SK-N-SH treated with all-trans-retinoic acid at 6 μM for 48 hours (cell line): ENCODE measurements around the gene ROBO2.

Experiments
- ATAC-seq: fragments of 200-7000 bp; cut with Tn5 transposase; 3 replicates; pipeline ENCODE4 v1.9.1; 2020; ENCODE audit warnings: mild to moderate bottlenecking, moderate library complexity
- ARNTL ChIP-seq: fragments of 450-650 bp; formaldehyde crosslinking; IDR thresholded peaks from 2 replicates; pipeline ENCODE4 v1.5.0; 2020; ENCODE audit warnings: low read depth, mild to moderate bottlenecking, moderate library complexity, borderline replicate concordance
- BACH2 ChIP-seq: fragments of 250-450 bp; sonication (Bioruptor Pico); IDR thresholded peaks from 2 replicates; pipeline ENCODE4 v1.9.0; 2021; ENCODE audit warnings: mild to moderate bottlenecking, borderline replicate concordance
- CREB5 ChIP-seq: fragments of 250-450 bp; sonication (Bioruptor Pico); IDR thresholded peaks from 2 replicates; pipeline ENCODE4 v1.5.1; 2020; ENCODE audit warnings: low read depth, mild to moderate bottlenecking, moderate library complexity
- CSDC2 ChIP-seq: fragments of 250-450 bp; sonication (Bioruptor Pico); IDR thresholded peaks from 2 replicates; pipeline ENCODE4 v1.5.0; 2020; ENCODE audit warnings: mild to moderate bottlenecking, moderate library complexity
- CSRNP3 ChIP-seq: fragments of 250-450 bp; sonication (Bioruptor Pico); IDR thresholded peaks from 2 replicates; pipeline ENCODE4 v1.5.1; 2021; ENCODE audit warnings: mild to moderate bottlenecking, moderate library complexity
- ESRRG ChIP-seq: fragments of 250-450 bp; sonication (Bioruptor Pico); IDR thresholded peaks from 2 replicates; pipeline ENCODE4 v1.6.1; 2021; ENCODE audit warnings: mild to moderate bottlenecking
- GLIS3 ChIP-seq: fragments of 250-450 bp; sonication (Bioruptor Pico); IDR thresholded peaks from 2 replicates; pipeline ENCODE4 v1.5.0; 2020; ENCODE audit warnings: mild to moderate bottlenecking, moderate library complexity
- ISL1 ChIP-seq: fragments of 250-450 bp; sonication (Bioruptor Pico); IDR thresholded peaks from 2 replicates; pipeline ENCODE4 v2.1.2; 2022; ENCODE audit warnings: mild to moderate bottlenecking, moderate library complexity
- OSR1 ChIP-seq: fragments of 250-450 bp; sonication (Bioruptor Pico); IDR thresholded peaks from 2 replicates; pipeline ENCODE4 v1.8.0; 2022; ENCODE audit warnings: moderate library complexity, mild to moderate bottlenecking, inconsistent platforms
- PATZ1 ChIP-seq: fragments of 250-450 bp; sonication (Bioruptor Pico); IDR thresholded peaks from 2 replicates; pipeline ENCODE4 v1.8.0; 2020; ENCODE audit warnings: mild to moderate bottlenecking, moderate library complexity, borderline replicate concordance
- POU6F1 ChIP-seq: fragments of 250-450 bp; sonication (Bioruptor Pico); IDR thresholded peaks from 2 replicates; pipeline ENCODE4 v1.8.0; 2021; ENCODE audit warnings: low read depth, mild to moderate bottlenecking, moderate library complexity, borderline replicate concordance
- PPARA ChIP-seq: fragments of 250-450 bp; sonication (Bioruptor Pico); IDR thresholded peaks from 2 replicates; pipeline ENCODE4 v1.5.0; 2020; ENCODE audit warnings: mild to moderate bottlenecking, borderline replicate concordance
- SNAI2 ChIP-seq: fragments of 250-450 bp; sonication (Bioruptor Pico); IDR thresholded peaks from 2 replicates; pipeline ENCODE4 v1.5.0; 2020; ENCODE audit warnings: mild to moderate bottlenecking, moderate library complexity
- TCF4 ChIP-seq: fragments of 250-450 bp; sonication (Bioruptor Pico); IDR thresholded peaks from 2 replicates; pipeline ENCODE4 v1.8.0; 2021; ENCODE audit warnings: mild to moderate bottlenecking, moderate library complexity, borderline replicate concordance
- TOX ChIP-seq: fragments of 250-450 bp; sonication (Bioruptor Pico); IDR thresholded peaks from 2 replicates; pipeline ENCODE4 v1.8.0; 2021; ENCODE audit warnings: mild to moderate bottlenecking, moderate library complexity, borderline replicate concordance
- ZC3H10 ChIP-seq: fragments of 250-450 bp; sonication (Bioruptor Pico); IDR thresholded peaks from 2 replicates; pipeline ENCODE4 v1.5.1; 2021; ENCODE audit warnings: mild to moderate bottlenecking, moderate library complexity
- ZNF565 ChIP-seq: fragments of 450-650 bp; formaldehyde crosslinking; conservative IDR thresholded peaks from 2 replicates; pipeline ENCODE4 v1.5.0; 2020; ENCODE audit warnings: low read depth, mild to moderate bottlenecking, moderate library complexity
- ZNF70 ChIP-seq: fragments of 450-650 bp; formaldehyde crosslinking; IDR thresholded peaks from 2 replicates; pipeline ENCODE4 v1.5.0; 2020; ENCODE audit warnings: mild to moderate bottlenecking, moderate library complexity
- ZNF8 ChIP-seq: fragments of 450-650 bp; formaldehyde crosslinking; IDR thresholded peaks from 2 replicates; pipeline ENCODE4 v1.5.0; 2020; ENCODE audit warnings: mild to moderate bottlenecking, moderate library complexity
- TF ChIP-seq, protein P1 (sequence below): fragments of 250-450 bp; sonication (Bioruptor Pico); IDR thresholded peaks from 2 replicates; pipeline ENCODE4 v1.5.0; 2020; ENCODE audit warnings: mild to moderate bottlenecking, moderate library complexity

ROBO2 gene

GRCh38 chr3:77158730-77159581, 119.1 kb downstream of the ROBO2 start:
- ATAC-seq = no peak
- TF ChIP-seq ESRRG (CRISPR knock-in tag) = no peak
- TF ChIP-seq GLIS3 (CRISPR knock-in tag) = no peak
- no peak for TF ChIP-seq CSRNP3 (CRISPR knock-in tag)
- no peak for TF ChIP-seq BACH2
- TF ChIP-seq, protein P1, sequence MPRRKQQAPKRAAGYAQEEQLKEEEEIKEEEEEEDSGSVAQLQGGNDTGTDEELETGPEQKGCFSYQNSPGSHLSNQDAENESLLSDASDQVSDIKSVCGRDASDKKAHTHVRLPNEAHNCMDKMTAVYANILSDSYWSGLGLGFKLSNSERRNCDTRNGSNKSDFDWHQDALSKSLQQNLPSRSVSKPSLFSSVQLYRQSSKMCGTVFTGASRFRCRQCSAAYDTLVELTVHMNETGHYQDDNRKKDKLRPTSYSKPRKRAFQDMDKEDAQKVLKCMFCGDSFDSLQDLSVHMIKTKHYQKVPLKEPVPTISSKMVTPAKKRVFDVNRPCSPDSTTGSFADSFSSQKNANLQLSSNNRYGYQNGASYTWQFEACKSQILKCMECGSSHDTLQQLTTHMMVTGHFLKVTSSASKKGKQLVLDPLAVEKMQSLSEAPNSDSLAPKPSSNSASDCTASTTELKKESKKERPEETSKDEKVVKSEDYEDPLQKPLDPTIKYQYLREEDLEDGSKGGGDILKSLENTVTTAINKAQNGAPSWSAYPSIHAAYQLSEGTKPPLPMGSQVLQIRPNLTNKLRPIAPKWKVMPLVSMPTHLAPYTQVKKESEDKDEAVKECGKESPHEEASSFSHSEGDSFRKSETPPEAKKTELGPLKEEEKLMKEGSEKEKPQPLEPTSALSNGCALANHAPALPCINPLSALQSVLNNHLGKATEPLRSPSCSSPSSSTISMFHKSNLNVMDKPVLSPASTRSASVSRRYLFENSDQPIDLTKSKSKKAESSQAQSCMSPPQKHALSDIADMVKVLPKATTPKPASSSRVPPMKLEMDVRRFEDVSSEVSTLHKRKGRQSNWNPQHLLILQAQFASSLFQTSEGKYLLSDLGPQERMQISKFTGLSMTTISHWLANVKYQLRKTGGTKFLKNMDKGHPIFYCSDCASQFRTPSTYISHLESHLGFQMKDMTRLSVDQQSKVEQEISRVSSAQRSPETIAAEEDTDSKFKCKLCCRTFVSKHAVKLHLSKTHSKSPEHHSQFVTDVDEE (CRISPR knock-in tag) = no peak
- no peak for TF ChIP-seq ISL1
- TF ChIP-seq ZC3H10 = no peak
- no peak for TF ChIP-seq ARNTL (CRISPR knock-in tag)
- TF ChIP-seq ZNF70 = no peak
- no peak for TF ChIP-seq TOX (CRISPR knock-in tag)
- no peak for TF ChIP-seq OSR1
- TF ChIP-seq ZNF565 (CRISPR knock-in tag) = no peak
- no peak for TF ChIP-seq SNAI2 (CRISPR knock-in tag)
- TF ChIP-seq TCF4 (CRISPR knock-in tag) = no peak
- TF ChIP-seq PPARA (CRISPR knock-in tag) = no peak
- no peak for TF ChIP-seq CSDC2
- no peak for TF ChIP-seq ZNF8 (CRISPR knock-in tag)
- TF ChIP-seq PATZ1 (CRISPR knock-in tag) = no peak
- no peak for TF ChIP-seq CREB5
- TF ChIP-seq POU6F1 (CRISPR knock-in tag) = no peak

GRCh38 chr3:77160931-77161497, 121.1 kb downstream of the ROBO2 start:
- no peak for ATAC-seq
- TF ChIP-seq ZNF565 (CRISPR knock-in tag) = no peak
- TF ChIP-seq ZNF70 = no peak
- TF ChIP-seq GLIS3 (CRISPR knock-in tag) = no peak
- no peak for TF ChIP-seq TCF4 (CRISPR knock-in tag)
- TF ChIP-seq OSR1 = no peak
- TF ChIP-seq, protein P1 (CRISPR knock-in tag) = no peak
- TF ChIP-seq PPARA (CRISPR knock-in tag) = no peak
- no peak for TF ChIP-seq TOX (CRISPR knock-in tag)
- TF ChIP-seq CSRNP3 (CRISPR knock-in tag) = no peak
- TF ChIP-seq ISL1 = no peak
- TF ChIP-seq POU6F1 (CRISPR knock-in tag) = no peak
- TF ChIP-seq ZC3H10 = no peak
- no peak for TF ChIP-seq CSDC2
